DND-41 (cell line): ENCODE measurements around the gene OR10G4.

Experiments used
- EZH2 ChIP-seq: IDR thresholded peaks from 3 replicates; pipeline ENCODE4 v1.6.1; 2012; ENCODE audit warnings: borderline replicate concordance, low read depth, mild to moderate bottlenecking, moderate library complexity, low read length, inconsistent platforms; ENCODE audit not compliant: severe bottlenecking
- TF ChIP-seq, protein P1 (sequence below): IDR thresholded peaks from 2 replicates; pipeline ENCODE4 v1.5.1; 2012; ENCODE audit warnings: borderline replicate concordance, low read length, moderate library complexity, mild to moderate bottlenecking; ENCODE audit not compliant: poor library complexity, severe bottlenecking; ENCODE audit errors: extremely low read depth

DNA sequence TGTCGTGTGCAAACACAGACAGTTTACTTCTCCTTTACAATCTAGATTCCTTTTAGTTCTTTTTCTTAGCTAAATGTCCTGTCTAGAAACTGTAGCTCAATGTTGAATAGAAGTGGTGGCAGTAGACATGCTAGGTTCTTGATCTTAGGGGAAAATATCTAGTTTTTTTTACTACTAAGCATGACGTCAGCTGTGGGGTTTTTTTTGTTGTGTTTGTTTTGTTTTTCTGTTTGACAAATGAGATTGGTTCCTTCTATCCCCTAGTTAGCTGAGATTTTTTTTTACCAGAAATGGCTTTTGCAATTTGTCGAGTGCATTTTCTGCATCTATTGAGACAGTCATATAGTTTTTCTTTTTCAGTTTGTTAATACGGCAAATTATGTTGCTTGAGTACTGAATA, 30.6 kb downstream of the OR10G4 start:
- TF ChIP-seq, protein P1, sequence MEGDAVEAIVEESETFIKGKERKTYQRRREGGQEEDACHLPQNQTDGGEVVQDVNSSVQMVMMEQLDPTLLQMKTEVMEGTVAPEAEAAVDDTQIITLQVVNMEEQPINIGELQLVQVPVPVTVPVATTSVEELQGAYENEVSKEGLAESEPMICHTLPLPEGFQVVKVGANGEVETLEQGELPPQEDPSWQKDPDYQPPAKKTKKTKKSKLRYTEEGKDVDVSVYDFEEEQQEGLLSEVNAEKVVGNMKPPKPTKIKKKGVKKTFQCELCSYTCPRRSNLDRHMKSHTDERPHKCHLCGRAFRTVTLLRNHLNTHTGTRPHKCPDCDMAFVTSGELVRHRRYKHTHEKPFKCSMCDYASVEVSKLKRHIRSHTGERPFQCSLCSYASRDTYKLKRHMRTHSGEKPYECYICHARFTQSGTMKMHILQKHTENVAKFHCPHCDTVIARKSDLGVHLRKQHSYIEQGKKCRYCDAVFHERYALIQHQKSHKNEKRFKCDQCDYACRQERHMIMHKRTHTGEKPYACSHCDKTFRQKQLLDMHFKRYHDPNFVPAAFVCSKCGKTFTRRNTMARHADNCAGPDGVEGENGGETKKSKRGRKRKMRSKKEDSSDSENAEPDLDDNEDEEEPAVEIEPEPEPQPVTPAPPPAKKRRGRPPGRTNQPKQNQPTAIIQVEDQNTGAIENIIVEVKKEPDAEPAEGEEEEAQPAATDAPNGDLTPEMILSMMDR: no peak
- no peak for TF ChIP-seq EZH2
